Measurements from ENCODE around the gene NUDT5. TPM values are rescaled to one million over a fixed set of nuclear protein-coding genes. Genes with fewer than 3 reads are reported as not detected.
A peak's percentile ranks its signal among the peaks of the same experiment; 100 is the strongest.

The NUDT5 gene
- total RNA-seq, 1 experiment from 2014 or later: 117 TPM

- peaks cover 5% of the 10 kb centered on the region for H3K79me1 ChIP-seq (ENCODE audit: insufficient read depth, low read depth, low read length, poor library complexity, severe bottlenecking)
- H3K14ac ChIP-seq (ENCODE audit: insufficient read depth, low read length): no peak overlapping the region
- peaks cover 0 to 5% of the 10 kb centered on the region in 2 experiments; a peak in 1 of 4 replicates for H3K4me1 Mint-ChIP-seq
- H3K27me3 Mint-ChIP-seq (ENCODE audit: low read depth): no peaks in the 10 kb centered on the region
- no peaks in the 10 kb centered on the region for H3K27me3 ChIP-seq (ENCODE audit: insufficient read depth, low read length)
- H2BK5ac ChIP-seq (ENCODE audit: insufficient read length, low read length): no peak overlapping the region
- no peak overlapping the region for H3K18ac ChIP-seq (ENCODE audit: insufficient read length, low read depth, low read length)
- H3T11ph ChIP-seq (ENCODE audit: low read length): no peak overlapping the region
- peaks cover 67 to 83% (median 76%) of the 10 kb centered on the region in 3 experiments for H3K36me3 Mint-ChIP-seq (ENCODE audit: insufficient read depth in 1 of 3, low read depth in 3 of 3)
- no peak overlapping the region for H2AFZ ChIP-seq (ENCODE audit: low read length)
- H3K4me3 Mint-ChIP-seq: no peak overlapping the region
- H3K4ac ChIP-seq (ENCODE audit: low read depth, low read length): no peak overlapping the region
- H3K27ac ChIP-seq (ENCODE audit: insufficient read length, low read depth, low read length): no peak overlapping the region
- DNase-seq: peak; percentile 30
- H4K91ac ChIP-seq (ENCODE audit: insufficient read length, low read depth, low read length): no peak overlapping the region
- no peak overlapping the region for H2BK120ac ChIP-seq (ENCODE audit: low read depth, low read length, poor library complexity, severe bottlenecking)
- H2BK15ac ChIP-seq (ENCODE audit: low read depth, low read length): no peak overlapping the region
- peak overlapping the region; percentile 36 to 81 (median 48); a peak in 2 of 7 replicates for H3K27ac Mint-ChIP-seq
- TF ChIP-seq, protein P1, sequence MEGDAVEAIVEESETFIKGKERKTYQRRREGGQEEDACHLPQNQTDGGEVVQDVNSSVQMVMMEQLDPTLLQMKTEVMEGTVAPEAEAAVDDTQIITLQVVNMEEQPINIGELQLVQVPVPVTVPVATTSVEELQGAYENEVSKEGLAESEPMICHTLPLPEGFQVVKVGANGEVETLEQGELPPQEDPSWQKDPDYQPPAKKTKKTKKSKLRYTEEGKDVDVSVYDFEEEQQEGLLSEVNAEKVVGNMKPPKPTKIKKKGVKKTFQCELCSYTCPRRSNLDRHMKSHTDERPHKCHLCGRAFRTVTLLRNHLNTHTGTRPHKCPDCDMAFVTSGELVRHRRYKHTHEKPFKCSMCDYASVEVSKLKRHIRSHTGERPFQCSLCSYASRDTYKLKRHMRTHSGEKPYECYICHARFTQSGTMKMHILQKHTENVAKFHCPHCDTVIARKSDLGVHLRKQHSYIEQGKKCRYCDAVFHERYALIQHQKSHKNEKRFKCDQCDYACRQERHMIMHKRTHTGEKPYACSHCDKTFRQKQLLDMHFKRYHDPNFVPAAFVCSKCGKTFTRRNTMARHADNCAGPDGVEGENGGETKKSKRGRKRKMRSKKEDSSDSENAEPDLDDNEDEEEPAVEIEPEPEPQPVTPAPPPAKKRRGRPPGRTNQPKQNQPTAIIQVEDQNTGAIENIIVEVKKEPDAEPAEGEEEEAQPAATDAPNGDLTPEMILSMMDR (conservative IDR thresholded peaks at IDR 0.05): no peak
- no CpG with 5 or more reads among the region's 10 CpGs for WGBS (ENCODE audit: extremely low coverage, insufficient read length, low lambda C conversion rate)
- no peak overlapping the region for H4K5ac ChIP-seq (ENCODE audit: insufficient read length, low read depth, low read length)
- no peak overlapping the region for H3K23ac ChIP-seq (ENCODE audit: insufficient read length, low read depth, low read length)
- H3K4me2 ChIP-seq (ENCODE audit: insufficient read depth, insufficient read length, low read length): no peak overlapping the region
- peaks cover 2% of the 10 kb centered on the region; the same call in 1 of the 2 replicates for H3K79me2 ChIP-seq (ENCODE audit: insufficient read depth, low read length)
- H2AK5ac ChIP-seq (ENCODE audit: insufficient read length, low read length): no peak overlapping the region
- H3K9me3 Mint-ChIP-seq: peaks cover 7 to 9% of the 10 kb centered on the region in 2 experiments
- no peak overlapping the region for H3K9ac ChIP-seq (ENCODE audit: extremely low read depth, insufficient read length, low read length)
- H3K56ac ChIP-seq (ENCODE audit: insufficient read length, low read depth, low read length): no peak overlapping the region
- no peak overlapping the region for H4K8ac ChIP-seq (replicated peaks; ENCODE audit: insufficient read length, low read depth, low read length)
- H2BK20ac ChIP-seq (ENCODE audit: low read depth, low read length, poor library complexity, severe bottlenecking): no peak overlapping the region
- no peak overlapping the region for H2BK12ac ChIP-seq (ENCODE audit: insufficient read length, low read depth, low read length)
- H3K9me3 ChIP-seq (ENCODE audit: control insufficient read depth, low read depth, low read length): no peaks in the 10 kb centered on the region
- H3K23me2 ChIP-seq (ENCODE audit: insufficient read length, low read depth, low read length, poor library complexity, severe bottlenecking): no peaks in the 10 kb centered on the region
- H4K20me1 ChIP-seq (ENCODE audit: control insufficient read depth, insufficient read depth, insufficient read length): no peaks in the 10 kb centered on the region
- no peaks in the 10 kb centered on the region for H3K4me1 ChIP-seq (ENCODE audit: insufficient read depth, low read length)
Measured at GRCh38 chr10:12221323-12222298, 25.9 kb upstream of the NUDT5 start.

Data from H9 (cell line).